HG02885 (cell line): ENCODE results near the gene ZFP91.

ENCODE experiments used
- ATAC-seq: cut with Tn5 transposase; IDR thresholded peaks from one replicate; pipeline ENCODE4 v1.9.1; 2021; ENCODE audit warnings: mild to moderate bottlenecking; ENCODE audit not compliant: unreplicated experiment, poor library complexity

ZFP91 gene

GRCh38 chr11:58656348-58656747 is 77.5 kb downstream of the ZFP91 start:
- ATAC-seq, result no peak

GRCh38 chr11:58658623-58659022 is 79.8 kb downstream of the ZFP91 start:
- ATAC-seq, result no peak

- no peak for ATAC-seq
Measured at GRCh38 chr11:58659404-58659803, 80.5 kb downstream of the ZFP91 start.

GRCh38 chr11:58659910-58660570 is 81.2 kb downstream of the ZFP91 start:
- ATAC-seq, result no peak
